NCI-H2081 (cell line): ENCODE results near the gene CPAMD8.
"Not testable (repeated sequence)": the region's sequence is repeated elsewhere in the genome, so short reads cannot be mapped to it uniquely, and the experiment has no call there.

Experiments
- DNase-seq, 2 experiments: peaks; one replicate each; lab custom pipeline; 2025; lab: John Stamatoyannopoulos, UW

Gene CPAMD8

DNA sequence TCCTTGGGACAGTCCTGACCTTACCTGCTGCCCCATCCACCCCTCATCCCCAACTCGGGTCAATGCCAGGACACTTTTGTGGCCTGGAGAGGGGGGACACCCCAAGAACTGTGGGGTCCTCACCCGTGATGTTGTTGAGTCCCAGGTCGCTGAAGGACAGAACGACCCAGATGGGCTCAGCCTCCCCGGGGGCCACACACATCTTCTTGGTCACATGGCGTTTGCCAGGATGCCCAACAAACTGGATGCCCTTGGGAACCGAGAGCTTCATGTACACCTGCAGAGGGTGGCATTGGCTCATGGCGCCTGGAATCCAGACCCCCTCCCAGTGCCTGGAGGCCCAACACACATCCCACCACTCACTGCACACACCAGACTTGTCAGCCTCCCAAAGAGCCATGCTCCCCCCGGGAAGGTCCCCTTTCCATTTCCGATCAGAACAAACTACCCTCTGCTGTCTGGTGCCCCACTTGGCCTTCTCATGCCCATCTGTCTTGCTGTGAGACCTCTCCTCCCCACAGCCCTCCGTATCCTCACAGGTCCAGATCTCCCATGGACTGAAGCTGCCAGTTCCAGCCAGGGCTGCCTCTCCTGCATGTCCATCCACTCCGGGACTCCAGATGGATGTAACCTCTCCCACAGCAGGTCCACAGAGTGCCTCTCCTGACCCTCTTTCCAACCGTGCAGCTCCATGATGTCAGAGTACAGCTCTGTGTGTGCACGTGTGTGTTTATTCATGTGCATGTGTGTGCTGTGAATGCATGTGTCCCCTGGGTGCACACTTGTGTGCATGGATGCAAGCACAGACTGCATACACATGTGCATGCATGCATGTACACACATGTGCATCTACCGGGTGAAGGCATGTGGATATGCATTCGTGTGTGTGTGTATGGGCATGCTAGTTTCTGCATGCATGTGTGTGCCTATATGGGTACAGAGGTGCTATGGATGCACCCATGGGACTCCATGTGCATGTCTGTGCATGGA, 79.4 kb downstream of the CPAMD8 start:
- no peak for DNase-seq

DNA sequence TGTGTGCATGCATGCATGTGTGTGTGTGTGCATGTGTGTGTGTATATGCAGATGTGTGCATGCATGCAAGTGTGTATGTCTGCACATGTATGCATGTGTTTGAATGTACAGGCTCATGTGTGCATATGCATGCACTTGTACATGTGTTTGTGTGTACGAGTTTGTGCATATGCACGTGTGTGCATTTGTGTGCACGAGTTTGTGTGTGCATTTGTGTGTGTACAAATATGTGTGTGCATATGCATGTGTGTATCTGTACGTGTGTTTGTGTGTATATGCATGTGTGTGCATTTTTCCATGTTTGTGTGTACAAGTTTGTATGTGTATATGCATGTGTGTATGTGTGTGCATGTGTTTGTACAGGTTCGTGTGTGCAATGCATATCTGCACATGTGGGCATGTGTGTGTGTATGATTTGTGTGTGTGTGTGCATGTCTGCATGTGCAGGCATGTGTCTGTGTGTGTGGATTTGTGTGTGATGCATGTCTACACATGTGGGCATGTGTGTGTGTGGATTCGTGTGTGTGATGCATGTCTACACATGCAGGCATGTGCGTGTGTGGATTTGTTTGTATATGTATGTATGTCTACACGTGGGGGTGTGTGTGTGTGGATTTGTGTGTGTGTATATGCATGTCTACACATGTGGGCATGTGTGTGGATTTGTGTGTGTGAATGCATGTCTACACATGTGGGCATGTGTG, 80.7 kb downstream of the CPAMD8 start:
- DNase-seq = no peak

GRCh38 chr19:16945364-16945714, 81.3 kb downstream of the CPAMD8 start:
- DNase-seq = no peak

GRCh38 chr19:16944626-16945363, 81.8 kb downstream of the CPAMD8 start:
- DNase-seq = no peak

DNA sequence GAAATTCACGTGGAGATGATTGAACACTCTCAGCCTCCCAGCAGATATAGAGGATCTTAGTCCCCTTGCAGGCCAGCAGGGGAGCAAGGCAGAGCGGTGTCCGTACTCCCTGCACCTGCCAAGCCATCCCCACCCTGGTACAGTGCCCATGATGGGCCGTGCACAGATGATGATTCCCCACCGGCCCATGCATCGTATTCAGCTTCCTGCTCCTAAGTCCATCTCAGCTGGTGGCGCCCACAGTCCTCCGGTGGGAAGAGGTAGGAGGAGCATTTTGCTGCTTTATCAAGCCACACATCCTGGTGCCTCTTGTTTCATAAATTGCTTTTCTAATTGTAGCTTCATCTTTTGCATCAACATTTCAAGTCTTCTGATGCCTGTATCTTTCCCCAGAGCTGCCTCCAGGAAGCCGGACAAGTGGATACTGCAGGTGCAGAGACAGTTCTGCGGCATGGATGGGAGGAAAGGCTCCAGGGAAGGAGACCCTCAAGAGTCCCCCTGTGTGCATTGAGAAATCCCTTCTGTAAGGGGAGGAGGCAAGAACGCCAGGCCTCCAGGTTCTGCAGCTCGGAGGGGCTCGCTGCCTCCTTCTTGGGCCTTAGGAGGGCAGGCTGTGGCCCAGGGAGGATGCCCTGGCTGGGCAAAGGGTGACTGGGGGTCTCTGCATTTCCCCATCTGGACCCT, 82.5 kb downstream of the CPAMD8 start:
- DNase-seq = no peak

DNA sequence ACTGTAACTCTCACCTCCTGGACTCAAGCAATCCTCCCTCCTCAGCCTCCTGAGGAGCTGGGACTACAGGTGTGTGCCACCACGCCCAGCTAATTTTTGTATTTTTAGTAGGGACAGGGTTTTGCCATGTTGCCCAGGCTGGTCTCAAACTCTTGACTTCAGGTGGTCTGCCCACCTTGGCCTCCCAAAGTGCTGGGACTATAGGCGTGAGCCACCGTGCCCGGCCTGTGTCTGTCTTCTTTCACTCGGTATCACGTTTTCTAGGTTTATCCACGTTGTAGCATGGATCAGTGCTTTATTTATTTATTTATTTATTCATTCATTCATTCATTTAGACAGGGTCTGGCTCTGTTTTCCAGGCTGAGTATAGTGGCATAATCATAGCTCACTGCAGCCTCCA, 83.5 kb downstream of the CPAMD8 start:
- DNase-seq = not testable (repeated sequence)

GRCh38 chr19:16942583-16942982, 84.0 kb downstream of the CPAMD8 start:
- no peak for DNase-seq

- DNase-seq = no peak
Measured at GRCh38 chr19:16940626-16941025, 86.0 kb downstream of the CPAMD8 start.

- DNase-seq = not testable (repeated sequence)
Measured at GRCh38 chr19:16940063-16940462, 86.5 kb downstream of the CPAMD8 start.

GRCh38 chr19:16938211-16938610, 88.4 kb downstream of the CPAMD8 start:
- DNase-seq = no peak

DNA sequence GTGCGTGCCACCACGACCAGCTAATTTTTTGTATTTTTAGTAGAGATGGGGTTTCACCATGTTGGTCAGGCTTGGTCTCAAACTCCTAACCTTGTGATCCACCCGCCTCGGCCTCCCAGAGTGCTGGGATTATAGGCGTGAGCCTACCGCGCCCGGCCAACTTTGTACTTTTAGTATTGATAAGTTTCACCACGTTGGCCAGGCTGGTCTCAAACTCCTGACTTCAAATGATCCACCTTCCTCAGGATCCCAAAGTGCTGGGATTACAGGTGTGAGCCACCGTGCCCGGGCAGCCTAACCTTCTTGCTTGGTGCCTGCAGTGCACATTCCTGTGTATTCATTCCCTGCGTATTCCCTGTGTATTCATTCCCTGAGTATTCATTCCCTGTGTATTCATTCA, 88.8 kb downstream of the CPAMD8 start:
- DNase-seq = not testable (repeated sequence)

- no peak for DNase-seq
Measured at GRCh38 chr19:16936901-16937300, 89.7 kb downstream of the CPAMD8 start.

GRCh38 chr19:16934489-16934888, 92.1 kb downstream of the CPAMD8 start:
- DNase-seq = no peak

DNA sequence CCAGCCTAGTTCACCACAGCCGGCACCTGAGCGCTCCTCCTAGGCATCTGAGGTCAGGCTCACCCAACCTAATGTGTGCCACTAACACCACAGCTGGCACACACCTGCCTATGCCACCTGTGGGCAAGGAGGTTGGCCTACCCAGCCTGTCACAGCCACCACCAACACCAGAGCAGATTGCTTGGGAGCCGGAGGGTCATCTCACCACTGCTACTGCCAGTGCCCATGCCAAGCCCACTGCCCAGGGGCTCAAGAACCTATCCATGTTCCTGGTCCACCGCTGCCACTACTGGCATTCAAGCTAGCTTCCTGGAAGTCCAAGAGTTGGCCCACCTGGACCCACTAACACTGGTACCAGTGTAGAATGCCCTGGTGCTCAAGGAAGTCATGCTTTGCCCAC, 95.3 kb downstream of the CPAMD8 start:
- DNase-seq = no peak

GRCh38 chr19:16930753-16931152, 95.9 kb downstream of the CPAMD8 start:
- no peak for DNase-seq

GRCh38 chr19:16928916-16929315, 97.7 kb downstream of the CPAMD8 start:
- no peak for DNase-seq

DNA sequence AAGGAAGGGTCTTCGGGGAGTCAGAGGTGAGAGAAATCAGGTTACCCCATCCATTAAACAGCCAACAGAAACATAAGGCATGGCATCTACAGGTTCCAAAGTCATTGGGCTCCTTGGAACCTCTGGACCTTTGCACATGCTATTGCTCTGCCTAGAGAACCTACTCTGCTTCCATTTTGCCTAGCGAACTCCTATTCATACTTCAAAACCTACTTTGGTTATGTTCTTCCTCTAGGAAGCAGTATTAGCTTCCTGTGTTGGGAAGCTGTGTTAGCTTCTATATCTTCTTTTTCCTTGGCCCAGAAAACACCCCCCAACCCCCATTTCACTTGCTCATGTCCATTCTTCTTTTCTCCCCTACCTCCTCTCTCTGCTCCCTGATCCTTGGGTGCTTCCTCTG, 98.3 kb downstream of the CPAMD8 start:
- no peak for DNase-seq

GRCh38 chr19:16927883-16928282, 98.7 kb downstream of the CPAMD8 start:
- DNase-seq = no peak

DNA sequence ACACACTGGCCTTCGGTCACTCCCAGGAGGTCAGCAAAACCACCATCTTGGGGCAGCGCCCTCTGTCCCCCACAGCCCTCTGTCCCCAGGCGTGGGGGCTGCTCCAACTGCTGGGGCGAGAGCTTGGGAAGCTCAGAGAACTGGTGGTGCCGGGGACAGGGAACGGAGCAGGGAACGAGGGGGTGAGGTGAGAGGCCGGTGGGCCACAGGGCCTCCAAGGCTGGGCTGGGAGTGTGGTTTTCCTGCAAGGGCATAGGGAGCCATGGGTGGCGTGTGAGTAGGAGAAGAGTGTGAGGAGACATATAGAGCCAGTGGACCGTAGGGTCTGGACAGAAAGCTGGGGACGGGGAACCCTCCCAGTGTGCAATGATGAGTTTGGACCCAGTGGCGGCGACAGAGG, 103.7 kb downstream of the CPAMD8 start:
- DNase-seq = no peak

- no peak for DNase-seq
Measured at GRCh38 chr19:16922592-16922934, 104.0 kb downstream of the CPAMD8 start.

DNA sequence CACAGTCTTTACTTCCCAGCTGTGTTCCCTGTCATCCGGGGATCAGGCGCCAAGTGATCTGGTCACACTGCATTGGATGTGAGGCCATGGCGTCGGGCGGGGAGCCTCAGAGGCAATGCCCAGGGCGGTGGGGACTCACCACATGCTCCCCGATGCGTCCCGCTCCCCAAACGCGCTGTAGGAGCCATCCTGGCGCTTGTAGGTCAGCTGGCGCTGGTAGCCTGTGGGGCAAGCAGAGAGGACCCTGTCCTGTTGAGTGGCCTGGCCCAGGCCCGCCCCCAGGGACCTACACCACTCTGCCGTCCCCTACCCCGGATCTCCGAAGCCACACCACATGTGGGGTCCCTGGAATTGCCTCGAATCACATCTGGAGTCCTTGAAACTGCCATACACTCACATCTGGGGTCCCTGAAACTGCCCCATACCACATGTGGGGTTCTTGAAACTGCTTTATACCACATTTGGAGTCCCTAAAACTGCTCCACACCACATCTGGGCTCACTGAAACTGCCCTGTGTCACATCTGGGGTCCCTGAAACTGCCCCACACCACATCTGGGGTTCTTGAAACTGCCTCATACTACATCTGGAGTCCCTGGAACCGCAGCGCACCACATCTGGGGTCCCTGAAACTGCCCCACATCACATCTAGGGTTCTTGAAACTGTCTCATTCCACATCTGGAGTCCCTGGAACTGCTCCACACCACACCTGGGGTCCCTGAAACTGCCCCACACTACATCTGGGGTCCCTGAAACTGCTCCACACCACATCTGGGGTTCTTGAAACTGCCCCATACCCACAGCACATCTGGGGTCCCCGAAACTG, 104.6 kb downstream of the CPAMD8 start:
- DNase-seq = no peak
